ENCODE results near the gene ADAP1.

The ADAP1 gene

DNA sequence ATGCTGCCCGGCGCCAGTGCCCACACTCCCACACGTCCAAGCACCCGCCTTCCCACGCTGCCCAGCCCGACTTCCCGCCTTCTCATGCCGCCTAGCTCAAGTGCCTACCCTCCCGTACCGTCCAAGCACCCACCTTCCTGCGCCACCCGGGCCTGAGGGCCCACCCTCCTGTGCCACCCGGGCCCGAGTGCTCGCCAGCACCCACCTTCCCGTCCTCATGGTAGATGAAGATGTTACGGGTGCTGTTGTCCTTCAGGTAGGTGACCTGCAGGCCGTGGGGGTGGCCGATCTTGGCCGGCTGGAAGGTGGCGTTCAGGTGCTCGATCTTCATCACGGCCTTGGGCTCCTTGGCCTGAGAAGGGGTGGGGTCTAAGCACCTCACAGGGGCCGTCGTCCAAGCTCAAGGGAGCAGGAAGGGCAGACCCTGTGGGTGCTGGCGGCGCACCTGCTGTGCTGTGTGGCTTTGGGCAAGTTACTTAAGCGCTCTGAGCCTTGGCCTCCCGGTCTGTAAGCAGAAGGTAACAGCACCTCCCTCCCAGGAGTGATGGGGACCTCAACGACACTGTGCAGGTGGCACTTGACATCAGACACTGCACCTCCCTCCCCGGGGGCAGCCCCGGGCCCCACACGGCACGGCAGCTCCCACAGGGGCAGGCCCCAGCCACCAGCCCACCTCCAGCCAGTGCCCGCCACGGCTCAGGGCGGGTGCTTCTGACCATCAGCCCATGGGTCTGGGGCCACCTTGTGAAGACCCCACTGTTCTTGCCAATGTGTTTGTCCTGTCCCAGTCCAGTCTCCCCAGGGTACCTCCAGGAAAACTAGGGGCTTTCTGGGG is 50.3 kb downstream of the ADAP1 start:
- no peak for DNase-seq

GRCh38 chr7:902996-903395 is 51.5 kb downstream of the ADAP1 start:
- DNase-seq = no peak

GRCh38 chr7:901388-902154 is 52.9 kb downstream of the ADAP1 start:
- no peak for DNase-seq

DNA sequence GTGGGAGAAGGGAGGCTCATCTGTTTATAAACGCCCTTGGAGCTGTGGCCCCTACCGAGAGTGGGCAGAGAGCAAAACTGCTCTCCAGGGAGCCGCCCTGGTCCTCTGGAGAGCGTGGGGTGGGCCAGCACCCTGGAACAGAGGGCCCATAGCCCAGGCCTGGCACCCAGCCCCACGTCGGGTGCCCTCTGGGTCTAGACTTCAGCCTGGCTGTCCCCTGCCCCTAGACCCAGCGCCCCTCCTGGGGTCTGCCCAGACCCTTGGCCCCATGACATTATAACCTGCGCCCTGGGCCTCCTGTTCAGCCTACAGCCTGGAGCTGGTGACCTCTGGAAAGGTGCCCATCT is 53.5 kb downstream of the ADAP1 start:
- no peak for DNase-seq

- no peak for DNase-seq
These were observed 54.0 kb downstream of the ADAP1 start for GRCh38 chr7:900331-901040.

GRCh38 chr7:899806-900205 is 54.7 kb downstream of the ADAP1 start:
- no peak for DNase-seq

GRCh38 chr7:898855-899681 is 55.4 kb downstream of the ADAP1 start:
- DNase-seq = no peak

DNA sequence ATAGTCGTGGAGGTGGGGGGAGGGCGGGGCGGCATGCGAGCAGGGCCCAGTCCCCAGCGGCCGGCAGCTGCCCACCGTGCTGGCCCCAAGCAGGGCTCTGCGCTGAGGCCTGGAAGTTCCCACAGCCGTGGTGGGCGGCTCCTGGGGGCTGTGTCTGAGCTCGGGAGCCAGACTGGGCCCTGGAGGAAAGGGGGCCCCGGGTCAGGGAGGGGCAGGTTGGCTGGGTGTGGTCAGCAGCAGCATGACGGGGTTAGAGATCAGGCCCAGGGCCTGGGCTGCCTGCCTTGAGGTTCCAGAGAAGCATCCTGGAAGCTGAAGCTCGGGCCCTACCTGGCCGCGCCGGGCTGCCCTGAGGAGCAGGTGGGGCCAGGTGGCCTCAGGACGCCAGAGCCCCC is 56.0 kb downstream of the ADAP1 start:
- no peak for DNase-seq

DNA sequence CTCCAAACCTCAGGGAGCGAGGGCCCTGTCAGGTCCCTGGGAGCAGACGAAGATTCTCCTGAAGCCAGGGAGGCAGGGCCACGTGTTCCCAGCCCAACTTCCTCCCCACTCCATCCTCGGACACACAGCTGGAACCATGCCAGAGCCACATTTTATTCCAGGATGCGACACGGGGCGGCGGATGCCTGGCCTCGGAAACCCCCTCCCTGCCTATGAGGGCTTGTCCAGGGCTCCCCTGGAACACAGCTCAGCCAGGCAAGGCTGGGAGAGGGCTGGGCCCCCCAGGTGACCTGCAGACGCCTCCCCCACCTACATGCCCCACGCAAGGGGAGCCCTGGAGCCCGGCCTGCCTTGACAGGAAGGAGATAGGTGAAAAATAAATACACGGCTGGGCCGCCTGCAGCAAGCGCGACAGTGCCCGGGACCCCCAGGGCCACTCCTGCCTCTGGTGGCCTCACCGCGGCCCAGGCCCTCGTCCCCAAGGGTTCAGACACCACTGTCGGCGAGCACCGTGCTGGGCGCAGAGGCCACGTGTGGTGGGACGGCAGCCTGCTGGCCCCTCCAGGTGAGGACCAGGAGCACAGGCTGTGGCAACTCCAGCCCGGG is 56.6 kb downstream of the ADAP1 start:
- no peak for DNase-seq

- no peak for DNase-seq
These were observed 57.4 kb downstream of the ADAP1 start for GRCh38 chr7:897086-897485.

GRCh38 chr7:896346-897075 is 58.0 kb downstream of the ADAP1 start:
- no peak for DNase-seq

DNA sequence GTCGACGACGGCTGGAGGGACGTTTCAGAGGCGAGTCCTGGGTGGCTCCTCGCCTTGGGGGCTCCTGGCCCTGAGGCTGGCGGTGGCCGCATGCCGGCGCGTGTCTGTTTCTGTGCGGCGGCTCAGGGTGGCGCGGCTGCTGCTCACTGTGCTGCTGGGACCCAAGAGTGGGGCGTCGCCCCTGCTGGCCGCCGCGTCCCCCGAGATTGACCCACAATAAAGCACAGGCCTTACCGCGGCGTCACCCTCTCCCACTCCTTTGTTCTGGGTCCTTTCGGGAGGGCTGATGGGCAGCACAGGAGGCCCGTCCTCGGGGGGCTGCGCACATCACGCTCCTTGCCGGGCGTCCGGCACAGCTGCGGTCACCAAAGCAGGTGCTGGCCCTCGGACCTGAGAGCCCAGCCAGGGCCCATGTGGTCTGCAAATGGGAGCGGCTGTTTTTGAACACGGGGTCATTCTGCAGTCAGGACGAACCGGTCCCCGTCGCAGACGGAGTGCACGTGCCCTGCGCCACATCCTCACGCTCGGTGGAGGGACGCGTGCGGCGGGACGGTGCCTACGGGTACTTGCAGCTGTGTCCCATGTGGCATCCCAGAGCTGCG is 58.9 kb downstream of the ADAP1 start:
- no peak for DNase-seq

DNA sequence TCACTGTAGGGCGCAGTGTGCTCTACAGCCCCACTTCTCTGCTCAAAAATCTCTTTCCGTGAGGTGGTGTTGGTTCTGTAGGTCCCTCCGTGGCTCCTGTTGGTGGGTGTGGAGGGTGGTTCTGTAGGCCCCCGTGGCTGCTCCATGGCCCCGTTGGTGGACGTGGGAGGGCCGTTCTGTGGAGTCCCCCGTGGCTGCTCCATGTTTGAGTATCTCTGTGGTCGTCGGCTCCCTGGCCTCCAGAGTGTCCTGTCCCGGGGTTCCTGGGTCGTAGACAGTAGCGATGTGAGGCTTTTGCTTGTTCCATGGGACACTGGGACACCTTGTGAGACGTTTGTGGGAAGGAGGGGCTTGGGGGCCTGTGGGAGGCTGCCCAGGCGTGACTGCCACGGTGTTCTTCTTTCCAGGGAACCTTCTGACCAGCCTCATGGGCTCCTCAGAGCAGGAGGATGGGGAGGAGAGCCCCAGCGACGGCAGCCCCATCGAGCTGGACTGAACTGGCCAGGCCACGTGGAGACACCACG is 59.5 kb downstream of the ADAP1 start:
- DNase-seq = no peak

DNA sequence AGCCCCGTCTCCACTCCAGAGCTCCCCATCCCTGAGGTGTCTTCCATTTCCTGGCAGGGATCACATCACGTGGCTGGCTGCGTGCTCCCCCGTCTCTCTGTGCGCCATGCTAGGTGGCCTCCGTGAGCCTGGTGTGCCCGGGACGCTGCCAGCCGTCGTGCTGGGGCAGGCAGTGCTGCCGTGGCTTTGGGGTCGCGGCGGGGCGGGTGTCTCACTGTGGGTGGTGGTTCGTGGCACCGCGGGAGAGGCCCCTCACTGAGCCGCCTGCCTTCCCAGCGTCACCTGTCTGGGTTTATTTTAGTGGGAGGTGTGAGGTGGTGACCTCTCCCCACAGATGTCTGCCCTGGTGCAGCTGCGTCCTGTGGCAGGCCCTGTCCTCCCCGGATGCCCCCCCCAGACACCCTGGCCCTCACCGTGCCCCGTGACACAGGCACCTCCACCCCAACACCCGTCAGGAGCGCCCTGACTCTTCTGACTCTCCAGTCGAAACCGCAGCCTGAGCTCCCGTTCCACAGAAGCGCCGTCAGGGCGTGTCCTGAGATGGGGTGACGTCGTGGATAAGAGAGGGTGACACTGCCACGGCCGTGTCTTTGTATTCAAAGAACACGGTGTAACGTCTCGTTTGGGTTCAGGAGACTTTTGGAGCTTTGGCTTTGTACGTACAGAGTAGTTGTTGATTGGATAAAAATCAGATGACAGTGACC is 60.2 kb downstream of the ADAP1 start:
- DNase-seq = no peak

GRCh38 chr7:893686-894085 is 60.8 kb downstream of the ADAP1 start:
- no peak for DNase-seq

DNA sequence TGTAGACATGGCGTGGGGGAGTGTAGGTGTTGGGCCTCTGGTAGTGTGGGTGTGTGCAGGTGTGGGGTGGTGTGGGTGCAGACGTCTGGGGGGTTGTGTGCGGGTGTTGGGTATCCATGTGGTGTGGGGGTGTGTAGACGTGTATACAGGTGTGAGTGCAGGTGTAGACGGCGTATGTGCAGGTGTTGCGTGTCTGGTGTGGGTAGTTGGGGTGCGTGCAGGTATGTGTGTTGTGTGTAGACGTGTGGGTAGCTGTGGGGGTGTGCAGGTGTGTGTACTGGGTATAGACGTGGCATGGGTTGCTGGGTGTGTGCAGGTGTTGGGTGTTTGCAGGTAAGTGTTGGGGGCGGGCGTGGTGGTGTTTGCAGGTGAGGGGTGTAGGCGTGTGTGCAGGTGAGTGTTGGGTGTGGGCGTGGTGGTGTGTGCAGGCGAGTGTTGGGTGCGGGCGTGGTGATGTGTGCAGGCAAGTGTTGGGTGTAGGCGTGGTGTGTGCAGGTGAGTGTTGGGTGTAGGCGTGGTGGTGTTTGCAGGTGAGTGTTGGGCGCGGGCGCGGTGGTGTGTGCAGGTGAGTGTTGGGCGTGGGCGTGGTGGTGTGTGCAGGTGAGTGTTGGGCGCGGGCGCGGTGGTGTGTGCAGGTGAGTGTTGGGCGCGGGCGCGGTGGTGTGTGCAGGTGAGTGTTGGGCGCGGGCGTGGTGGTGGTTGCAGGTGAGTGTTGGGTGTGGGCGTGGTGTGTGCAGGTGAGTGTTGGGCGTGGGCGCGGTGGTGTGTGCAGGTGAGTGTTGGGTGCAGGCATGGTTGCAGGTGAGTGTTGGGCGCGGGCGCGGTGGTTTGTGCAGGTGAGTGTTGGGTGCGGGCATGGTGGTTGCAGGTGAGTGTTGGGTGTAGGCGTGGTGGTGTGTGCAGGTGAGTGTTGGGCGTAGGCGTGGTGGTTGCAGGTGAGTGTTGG is 61.6 kb downstream of the ADAP1 start:
- no peak for DNase-seq

DNA sequence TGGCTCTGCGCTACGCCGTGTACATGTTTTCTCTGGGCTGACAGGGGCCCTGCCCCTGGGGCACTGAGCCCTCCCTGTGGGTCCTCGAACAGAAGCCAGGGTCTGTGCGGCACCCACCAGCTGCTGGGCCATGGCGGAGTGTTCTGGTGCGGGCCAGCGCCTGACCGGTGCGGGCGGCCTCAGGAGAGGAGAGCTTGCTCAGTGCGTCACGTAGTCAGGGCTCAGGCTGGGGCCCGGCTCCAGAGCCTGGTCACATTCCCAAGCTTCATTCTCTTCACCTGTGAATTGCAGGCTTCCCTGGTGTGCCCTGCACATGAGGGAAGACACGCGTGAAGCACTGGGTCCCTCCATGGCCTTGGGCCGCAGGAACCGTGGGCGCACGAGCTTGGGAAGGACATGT is 62.7 kb downstream of the ADAP1 start:
- no peak for DNase-seq

GRCh38 chr7:891291-891690 is 63.2 kb downstream of the ADAP1 start:
- DNase-seq = no peak

GRCh38 chr7:890868-891267 is 63.6 kb downstream of the ADAP1 start:
- no peak for DNase-seq

Data from activated T-cell treated with anti-CD3 and anti-CD28 coated beads, Interleukin-2, amount 50 U/mL, for 1 hour (primary cell).